ENCODE measurements around the gene LARP4. TPM values are rescaled to one million over a fixed set of nuclear protein-coding genes. Genes with fewer than 3 reads are reported as not detected.
"Not testable (repeated sequence)": the region's sequence is repeated elsewhere in the genome, so short reads cannot be mapped to it uniquely, and the experiment has no call there.

The LARP4 gene
- total RNA-seq, 1 donor from 2014 or later = 68.5 TPM

- DNase-seq (ENCODE audit: low spot score in 2 of 2) (no peak), FAIRE-seq (no peak)
These were observed 514 bp upstream of the LARP4 start for GRCh38 chr12:50400104-50400637.

DNA sequence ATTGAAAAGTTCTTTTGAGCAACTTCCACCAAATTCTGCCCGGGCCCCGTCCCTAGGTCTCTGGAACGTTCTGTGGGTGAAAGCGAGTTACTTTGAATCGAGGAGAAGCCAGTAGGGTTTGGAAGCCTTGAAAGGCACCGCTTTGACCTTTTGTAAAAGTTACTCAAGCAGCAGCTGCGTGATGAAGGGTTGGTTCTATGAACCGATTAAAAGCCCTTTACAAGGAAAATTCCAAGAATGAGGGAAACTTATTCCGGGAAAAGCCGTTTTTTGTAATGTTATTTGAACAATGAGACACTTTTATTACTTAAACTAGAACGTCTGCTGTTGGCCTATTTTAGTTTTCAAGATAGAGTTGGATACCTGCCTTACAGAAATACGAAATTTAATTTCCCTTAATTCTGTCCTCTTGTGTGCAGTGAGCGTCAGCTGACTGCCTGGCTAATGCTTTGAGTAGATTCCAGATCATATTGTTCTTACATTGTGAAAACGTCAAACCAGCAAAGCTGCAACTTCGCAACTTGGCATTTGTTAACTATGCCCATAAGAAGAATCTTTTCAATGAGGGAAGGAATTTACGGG lies 906 bp downstream of the LARP4 start:
- peak; percentile 17 to 41 for DNase-seq (ENCODE audit: low spot score in 2 of 2)
- no peak for FAIRE-seq

GRCh38 chr12:50402264-50403000 lies 1.7 kb downstream of the LARP4 start:
- no peak for FAIRE-seq
- no peak for DNase-seq (ENCODE audit: low spot score in 2 of 2)

DNA sequence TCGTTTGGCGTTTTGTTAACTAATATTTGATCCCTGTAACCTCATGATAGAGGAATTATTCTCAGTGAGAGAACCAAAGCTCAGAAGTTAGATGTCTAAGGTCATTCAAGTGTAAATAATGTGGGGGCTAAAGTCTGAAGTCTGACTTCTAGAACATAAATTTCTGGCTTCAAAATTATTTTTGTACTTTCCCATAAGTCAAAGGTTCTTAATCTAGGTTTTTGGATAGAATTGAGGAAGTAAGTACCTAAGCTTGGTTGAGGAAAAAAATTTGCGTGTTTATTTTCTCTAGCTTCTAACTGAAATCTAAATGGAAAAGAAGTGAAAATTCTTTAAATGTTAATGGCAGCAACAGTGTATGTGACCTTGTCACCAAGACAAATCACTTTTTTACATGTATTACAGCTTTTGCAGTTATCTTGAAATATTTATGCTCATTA lies 2.3 kb downstream of the LARP4 start:
- FAIRE-seq (no peak), DNase-seq (ENCODE audit: low spot score in 2 of 2) (no peak)

- FAIRE-seq (no peak), DNase-seq (ENCODE audit: low spot score in 2 of 2) (no peak)
These were observed 3.6 kb downstream of the LARP4 start for GRCh38 chr12:50404307-50404706.

DNA sequence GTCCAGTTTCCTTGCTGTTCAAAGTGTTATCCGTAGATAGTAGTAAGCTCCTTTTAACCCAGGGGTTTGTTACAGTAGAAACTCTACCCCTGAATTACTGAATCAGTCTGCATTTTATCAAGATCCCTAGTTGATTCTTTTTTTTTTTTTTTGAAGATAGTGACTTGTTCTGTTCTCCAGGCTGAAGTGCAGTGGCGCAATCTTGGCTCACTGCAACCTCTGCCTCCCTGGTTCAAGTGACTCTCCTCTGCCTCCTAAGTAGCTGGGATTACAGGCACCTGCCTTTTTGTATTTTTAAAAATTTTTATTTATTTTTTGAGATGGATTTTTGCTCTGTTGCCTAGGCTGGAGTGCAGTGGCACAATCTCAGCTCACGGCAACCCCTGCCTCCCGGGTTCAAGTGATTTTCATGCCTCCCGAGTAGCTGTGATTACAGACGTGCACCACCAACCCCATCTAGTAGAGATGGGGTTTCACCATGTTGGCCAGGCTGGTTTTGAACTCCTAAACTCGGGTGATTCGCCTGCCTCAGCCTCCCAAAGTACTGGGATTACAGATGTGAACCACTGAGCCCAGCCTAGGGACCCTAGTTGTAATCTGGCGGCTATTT lies 10.5 kb downstream of the LARP4 start:
- DNase-seq (ENCODE audit: low spot score in 2 of 2) (no peak), FAIRE-seq (no peak)

DNA sequence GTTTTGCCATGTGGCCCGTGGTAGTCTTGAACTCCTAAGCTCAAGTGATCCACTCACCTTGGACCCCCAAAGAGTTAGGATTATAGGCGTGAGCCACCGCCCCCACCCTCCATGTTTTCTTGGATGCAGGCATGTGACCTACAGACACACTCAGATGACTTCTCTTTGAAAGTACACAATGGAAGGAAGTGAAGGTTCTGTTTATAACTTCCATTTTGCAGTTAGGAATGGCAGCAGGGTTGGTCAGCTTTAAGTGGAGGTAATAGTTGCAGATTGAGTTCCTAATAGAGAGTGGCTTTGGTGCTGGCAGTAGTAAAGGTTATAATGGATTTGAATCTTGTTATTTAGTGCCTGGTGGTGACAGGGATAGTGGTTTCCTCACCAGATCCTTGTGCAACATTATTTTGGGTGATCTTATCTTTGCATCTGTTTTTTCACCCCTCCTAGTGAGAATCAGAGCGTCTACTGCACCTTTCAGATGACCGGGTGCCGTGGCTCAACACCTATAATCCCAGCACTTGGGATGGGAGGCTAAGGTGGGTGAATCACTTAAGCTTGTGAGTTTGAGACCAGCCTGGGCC lies 15.3 kb downstream of the LARP4 start:
- FAIRE-seq (no peak), DNase-seq (ENCODE audit: low spot score in 2 of 2) (no peak)

DNA sequence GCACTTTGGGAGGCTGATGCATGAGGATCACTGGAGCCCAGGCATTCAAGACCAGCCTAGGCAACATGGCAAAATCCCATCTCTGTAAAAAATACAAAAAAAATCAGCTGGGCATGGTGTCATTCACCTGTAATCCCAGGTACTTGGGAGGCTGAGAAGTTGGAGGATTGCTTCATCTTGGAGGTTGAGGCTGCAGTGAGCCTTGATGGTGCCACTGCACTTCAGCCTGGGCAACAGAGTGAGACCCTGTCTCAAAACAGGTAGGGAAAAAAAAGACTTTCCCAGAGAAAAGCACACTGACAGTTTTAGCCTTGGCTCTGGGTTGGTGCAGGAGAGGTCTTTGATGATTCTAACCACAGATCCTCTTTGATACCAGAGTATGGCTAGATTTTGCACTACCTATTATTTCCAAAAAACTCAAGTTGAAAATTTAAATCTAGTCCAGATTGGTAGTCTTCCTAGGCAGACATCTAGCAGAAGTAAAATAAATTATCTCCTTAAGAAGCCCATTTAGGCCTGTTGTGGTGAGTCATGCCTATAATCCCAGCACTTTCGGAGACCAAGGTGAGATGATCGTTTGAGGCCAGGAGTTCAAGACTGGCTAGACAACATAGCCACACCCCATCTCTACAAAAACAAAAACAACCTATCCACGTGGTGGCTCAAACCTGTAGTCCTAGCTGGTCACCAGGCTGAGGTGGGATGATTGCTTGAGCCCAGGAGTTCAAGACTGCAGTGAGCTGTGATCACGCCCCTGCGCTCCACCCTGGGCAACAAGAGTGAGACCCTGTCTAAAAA lies 18.6 kb downstream of the LARP4 start:
- no peak for FAIRE-seq

GRCh38 chr12:50422855-50423254 lies 22.2 kb downstream of the LARP4 start:
- DNase-seq (ENCODE audit: low spot score in 2 of 2); FAIRE-seq: not testable (repeated sequence)

More for the DNA sequence above, 18.6 kb downstream of the LARP4 start:
- DNase-seq (ENCODE audit: low spot score in 2 of 2) = no peak

DNA sequence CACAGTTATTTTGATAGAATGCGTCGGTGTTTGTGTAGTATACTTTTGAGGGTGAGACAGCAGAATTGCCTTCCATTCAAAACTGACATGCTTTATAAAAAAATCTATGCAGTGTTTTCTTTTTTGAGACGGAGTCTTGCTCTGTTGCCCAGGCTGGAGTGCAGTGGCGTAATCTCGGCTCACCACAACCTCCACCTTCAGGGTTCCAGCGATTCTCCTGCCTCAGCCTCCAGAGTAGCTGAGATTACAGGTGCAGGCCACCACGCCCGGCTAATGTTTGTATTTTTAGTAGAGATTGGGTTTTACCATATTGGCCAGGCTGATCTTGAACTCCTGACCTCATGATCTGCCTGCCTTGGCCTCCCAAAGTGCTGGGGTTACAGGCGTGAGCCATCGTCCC lies 22.7 kb downstream of the LARP4 start:
- not testable (repeated sequence) for DNase-seq (ENCODE audit: low spot score in 2 of 2); FAIRE-seq

GRCh38 chr12:50425589-50426258 lies 25.0 kb downstream of the LARP4 start:
- FAIRE-seq = no peak
- no peak for DNase-seq (ENCODE audit: low spot score in 2 of 2)

DNA sequence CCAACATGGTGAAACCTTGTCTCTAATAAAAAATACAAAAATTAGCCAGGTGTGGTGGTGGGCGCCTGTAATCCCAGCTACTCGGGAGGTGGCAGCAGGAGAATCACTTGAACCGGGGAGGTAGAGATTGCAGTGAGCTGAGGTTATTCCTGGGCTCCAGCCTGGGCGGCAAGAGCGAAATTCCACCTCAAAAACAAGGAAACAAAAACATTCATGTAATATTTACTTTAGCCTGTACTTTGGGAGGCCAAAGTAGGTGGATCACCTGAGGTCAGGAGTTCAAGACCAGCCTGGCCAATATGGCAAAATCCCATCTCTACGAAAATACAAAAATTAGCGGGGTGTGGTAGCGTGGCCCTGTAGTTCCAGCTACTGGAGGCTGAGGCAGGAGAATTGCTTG lies 31.0 kb downstream of the LARP4 start:
- DNase-seq (ENCODE audit: low spot score in 2 of 2); FAIRE-seq: not testable (repeated sequence)

DNA sequence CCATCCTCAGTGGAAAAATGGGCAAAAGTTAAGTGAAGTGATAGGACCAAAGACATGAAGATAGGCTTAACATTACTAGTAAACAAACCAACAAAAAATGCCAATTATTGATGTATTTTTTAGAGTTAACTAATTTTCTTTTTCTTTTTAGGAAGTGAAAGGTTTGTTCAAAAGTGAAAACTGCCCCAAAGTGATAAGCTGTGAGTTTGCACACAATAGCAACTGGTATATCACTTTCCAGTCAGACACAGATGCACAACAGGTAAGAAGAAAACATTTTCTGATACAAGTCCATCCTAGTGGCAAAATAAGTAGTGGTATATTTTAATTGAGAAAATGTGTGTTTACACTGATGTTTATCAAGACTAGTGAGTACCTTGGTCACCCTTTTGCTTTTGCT lies 39.6 kb downstream of the LARP4 start:
- no peak for FAIRE-seq

GRCh38 chr12:50441763-50442162 lies 41.1 kb downstream of the LARP4 start:
- FAIRE-seq (no peak), DNase-seq (ENCODE audit: low spot score in 2 of 2) (no peak)

More for the DNA sequence above, 39.6 kb downstream of the LARP4 start:
- DNase-seq (ENCODE audit: low spot score in 2 of 2) = no peak

DNA sequence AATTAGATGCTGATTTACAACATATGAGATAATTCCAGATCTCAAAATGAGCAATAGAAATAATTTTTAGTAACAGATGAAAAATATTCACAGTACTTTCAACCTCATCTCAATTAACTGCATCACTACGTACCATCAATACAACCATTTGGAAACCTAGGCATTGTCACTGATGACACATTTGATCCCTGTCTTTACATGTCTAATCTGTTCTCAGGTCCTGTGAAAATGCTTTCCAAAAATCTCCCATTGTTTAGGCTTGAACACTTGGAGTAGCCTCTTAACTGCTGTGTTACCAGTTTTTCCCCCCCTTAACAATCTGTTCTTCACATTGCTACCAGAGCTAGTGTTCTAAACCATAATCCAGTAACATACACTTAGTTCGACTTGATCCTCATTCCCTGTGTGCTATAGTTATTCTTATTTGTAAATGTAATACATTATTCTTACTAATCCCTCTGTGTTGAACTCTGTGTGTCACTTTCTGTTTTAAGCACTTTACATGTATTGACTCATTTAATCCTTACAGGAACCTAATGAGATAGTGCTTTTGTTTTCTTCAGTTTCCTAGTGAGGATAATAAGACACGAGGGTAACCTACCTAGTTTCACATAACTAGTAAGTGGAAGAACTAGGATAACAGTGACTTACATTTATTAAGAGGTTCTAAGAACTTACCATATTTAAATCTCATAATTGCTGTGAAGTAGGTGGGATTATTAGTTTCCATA lies 41.7 kb downstream of the LARP4 start:
- no peak for FAIRE-seq

DNA sequence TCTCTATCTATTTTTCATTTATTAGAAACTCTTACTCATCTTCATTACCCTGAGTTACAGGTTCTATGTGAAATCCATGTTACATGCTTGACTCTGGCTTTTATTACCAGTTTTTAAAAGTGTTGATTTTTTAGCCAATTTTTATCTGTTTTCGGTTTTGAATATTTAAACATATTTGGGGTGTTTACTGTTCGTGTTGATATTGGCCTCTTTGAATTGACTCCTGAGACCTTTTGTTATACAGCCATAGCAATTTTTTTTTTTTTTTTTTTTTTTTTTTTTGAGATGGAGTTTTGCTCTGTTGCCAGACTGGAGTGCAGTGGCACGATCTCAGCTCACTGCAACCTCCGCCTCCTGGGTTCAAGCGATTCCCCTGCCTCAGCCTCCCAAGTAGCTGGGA lies 49.0 kb downstream of the LARP4 start:
- not testable (repeated sequence) for DNase-seq (ENCODE audit: low spot score in 2 of 2); FAIRE-seq

More for the DNA sequence above, 41.7 kb downstream of the LARP4 start:
- DNase-seq (ENCODE audit: low spot score in 2 of 2) = no peak

DNA sequence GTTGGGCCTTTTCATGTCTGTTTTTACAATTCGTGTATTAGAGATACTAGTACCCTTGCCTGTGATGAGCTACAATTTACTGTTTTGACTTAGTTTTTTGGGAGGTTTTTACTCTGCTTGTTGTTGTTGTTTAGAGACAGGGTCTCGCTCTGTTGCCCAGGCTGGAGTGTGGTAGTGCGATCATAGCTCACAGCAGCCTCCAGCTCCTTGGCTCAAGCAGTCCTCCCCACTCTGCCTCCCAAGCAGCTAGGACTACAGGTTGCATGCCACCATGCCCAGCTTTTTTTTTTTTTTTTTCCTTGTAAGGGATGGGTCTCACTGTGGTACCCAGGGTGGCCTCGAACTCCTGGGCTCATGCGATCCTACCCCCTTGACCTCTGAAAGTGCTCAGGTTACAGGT lies 52.1 kb downstream of the LARP4 start:
- DNase-seq (ENCODE audit: low spot score in 2 of 2) (no peak), FAIRE-seq (no peak)

- DNase-seq (ENCODE audit: low spot score in 2 of 2) (no peak), FAIRE-seq (no peak)
These were observed 53.2 kb downstream of the LARP4 start for GRCh38 chr12:50453872-50454271.

- FAIRE-seq (no peak), DNase-seq (ENCODE audit: low spot score in 2 of 2) (no peak)
These were observed 57.9 kb downstream of the LARP4 start for GRCh38 chr12:50458606-50459005.

Measured in frontal cortex (tissue), 4 donors.